22Rv1 (cell line): ENCODE data around the gene OLFM1.

ENCODE experiments used
- H3K27ac ChIP-seq: fragments of 450-650 bp; 2 replicates; pipeline ENCODE4 v1.5.1; 2017
- ZFX ChIP-seq: fragments of 450-650 bp; IDR thresholded peaks from 2 replicates; pipeline ENCODE4 v1.6.1; 2017; ENCODE audit warnings: antibody characterized with exemption, borderline replicate concordance
- TF ChIP-seq, protein P1 (sequence below): fragments of 450-650 bp; IDR thresholded peaks from 2 replicates; pipeline ENCODE4 v1.5.1; 2017; ENCODE audit warnings: mild to moderate bottlenecking

The OLFM1 gene

DNA sequence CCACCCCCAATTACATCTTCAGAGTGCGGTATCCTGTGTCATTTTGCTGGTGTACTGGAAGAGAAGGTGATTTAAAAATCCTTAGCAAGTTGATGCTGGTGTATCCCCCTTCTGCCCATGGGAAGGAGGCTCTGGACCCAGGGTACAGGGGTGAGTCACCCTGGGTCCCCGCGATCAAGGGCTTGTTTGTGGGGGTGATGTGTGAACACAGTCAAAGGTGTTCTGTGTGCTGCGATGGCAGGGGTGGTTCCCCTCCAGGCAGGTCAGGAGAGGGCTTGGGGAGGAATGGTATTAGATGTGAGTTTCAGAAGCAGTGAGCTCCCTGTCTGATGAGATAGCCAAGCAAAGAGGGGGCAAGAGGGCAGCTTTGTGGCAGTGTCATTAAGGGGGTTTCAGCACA lies 28.9 kb downstream of the OLFM1 start:
- TF ChIP-seq, protein P1, sequence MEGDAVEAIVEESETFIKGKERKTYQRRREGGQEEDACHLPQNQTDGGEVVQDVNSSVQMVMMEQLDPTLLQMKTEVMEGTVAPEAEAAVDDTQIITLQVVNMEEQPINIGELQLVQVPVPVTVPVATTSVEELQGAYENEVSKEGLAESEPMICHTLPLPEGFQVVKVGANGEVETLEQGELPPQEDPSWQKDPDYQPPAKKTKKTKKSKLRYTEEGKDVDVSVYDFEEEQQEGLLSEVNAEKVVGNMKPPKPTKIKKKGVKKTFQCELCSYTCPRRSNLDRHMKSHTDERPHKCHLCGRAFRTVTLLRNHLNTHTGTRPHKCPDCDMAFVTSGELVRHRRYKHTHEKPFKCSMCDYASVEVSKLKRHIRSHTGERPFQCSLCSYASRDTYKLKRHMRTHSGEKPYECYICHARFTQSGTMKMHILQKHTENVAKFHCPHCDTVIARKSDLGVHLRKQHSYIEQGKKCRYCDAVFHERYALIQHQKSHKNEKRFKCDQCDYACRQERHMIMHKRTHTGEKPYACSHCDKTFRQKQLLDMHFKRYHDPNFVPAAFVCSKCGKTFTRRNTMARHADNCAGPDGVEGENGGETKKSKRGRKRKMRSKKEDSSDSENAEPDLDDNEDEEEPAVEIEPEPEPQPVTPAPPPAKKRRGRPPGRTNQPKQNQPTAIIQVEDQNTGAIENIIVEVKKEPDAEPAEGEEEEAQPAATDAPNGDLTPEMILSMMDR: no peak
- TF ChIP-seq ZFX: no peak
- no peak overlapping the region for H3K27ac ChIP-seq

DNA sequence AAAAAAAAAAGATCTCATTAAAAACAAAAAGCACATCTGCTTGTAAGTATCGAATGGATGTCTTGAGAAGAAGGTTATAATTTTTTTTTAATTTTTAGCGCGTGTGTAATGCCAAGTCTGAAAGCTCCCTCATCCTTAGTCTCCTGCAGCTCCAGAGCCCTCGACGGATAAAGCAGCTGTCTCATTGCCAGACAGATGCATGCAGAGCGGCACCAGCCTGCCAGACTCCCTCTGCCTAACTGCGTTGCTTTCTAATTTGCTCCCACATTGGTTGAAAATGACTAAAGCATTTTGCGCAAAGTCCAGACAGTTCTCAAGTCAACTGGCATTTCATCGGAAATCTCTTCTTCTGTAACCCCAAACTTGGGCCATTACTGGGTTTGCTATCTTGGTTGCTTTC lies 29.4 kb downstream of the OLFM1 start:
- H3K27ac ChIP-seq: no peak overlapping the region
- no peak for TF ChIP-seq ZFX
- TF ChIP-seq, protein P1: no peak

DNA sequence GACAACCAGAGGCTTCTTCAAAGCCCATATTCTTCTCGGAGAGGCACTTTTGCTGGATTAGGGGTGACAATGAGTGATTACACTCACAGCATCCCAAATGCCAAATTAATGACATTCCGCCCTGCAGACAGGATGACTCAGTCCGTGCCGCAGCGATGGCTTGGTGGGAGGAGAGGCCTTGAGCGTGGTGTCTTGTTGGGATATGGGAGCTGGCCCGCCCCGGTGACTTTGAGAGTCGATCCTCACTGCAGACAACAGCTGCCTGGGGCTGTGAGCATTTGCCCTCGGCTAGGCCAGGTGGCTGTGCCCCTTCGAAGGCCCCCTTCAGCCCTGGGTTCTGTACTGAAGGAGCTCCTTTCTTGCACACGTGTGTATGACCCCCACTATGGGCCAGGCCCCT lies 29.8 kb downstream of the OLFM1 start:
- TF ChIP-seq, protein P1: no peak
- no peak for TF ChIP-seq ZFX

DNA sequence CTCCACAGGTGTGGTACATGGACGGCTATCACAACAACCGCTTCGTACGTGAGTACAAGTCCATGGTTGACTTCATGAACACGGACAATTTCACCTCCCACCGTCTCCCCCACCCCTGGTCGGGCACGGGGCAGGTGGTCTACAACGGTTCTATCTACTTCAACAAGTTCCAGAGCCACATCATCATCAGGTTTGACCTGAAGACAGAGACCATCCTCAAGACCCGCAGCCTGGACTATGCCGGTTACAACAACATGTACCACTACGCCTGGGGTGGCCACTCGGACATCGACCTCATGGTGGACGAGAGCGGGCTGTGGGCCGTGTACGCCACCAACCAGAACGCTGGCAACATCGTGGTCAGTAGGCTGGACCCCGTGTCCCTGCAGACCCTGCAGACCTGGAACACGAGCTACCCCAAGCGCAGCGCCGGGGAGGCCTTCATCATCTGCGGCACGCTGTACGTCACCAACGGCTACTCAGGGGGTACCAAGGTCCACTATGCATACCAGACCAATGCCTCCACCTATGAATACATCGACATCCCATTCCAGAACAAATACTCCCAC lies 32.1 kb downstream of the OLFM1 start:
- TF ChIP-seq ZFX: no peak
- TF ChIP-seq, protein P1: no peak
- H3K27ac ChIP-seq: no peak overlapping the region

More for the DNA sequence above, 29.8 kb downstream of the OLFM1 start:
- H3K27ac ChIP-seq: no peak overlapping the region

DNA sequence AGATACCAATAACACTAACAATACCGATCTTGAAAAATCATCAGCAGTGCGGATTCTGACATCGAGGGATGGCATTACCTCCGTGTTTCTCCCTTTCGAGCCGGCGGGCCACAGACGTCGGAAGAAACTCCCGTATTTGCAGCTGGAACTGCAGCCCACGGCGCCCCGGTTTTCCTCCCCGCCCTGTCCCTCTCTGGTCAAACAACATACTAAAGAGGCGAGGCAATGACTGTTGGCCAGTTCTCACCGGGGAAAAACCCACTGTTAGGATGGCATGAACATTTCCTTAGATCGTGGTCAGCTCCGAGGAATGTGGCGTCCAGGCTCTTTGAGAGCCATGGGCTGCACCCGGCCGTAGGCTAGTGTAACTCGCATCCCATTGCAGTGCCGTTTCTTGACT lies 32.8 kb downstream of the OLFM1 start:
- TF ChIP-seq ZFX: no peak
- TF ChIP-seq, protein P1: no peak

DNA sequence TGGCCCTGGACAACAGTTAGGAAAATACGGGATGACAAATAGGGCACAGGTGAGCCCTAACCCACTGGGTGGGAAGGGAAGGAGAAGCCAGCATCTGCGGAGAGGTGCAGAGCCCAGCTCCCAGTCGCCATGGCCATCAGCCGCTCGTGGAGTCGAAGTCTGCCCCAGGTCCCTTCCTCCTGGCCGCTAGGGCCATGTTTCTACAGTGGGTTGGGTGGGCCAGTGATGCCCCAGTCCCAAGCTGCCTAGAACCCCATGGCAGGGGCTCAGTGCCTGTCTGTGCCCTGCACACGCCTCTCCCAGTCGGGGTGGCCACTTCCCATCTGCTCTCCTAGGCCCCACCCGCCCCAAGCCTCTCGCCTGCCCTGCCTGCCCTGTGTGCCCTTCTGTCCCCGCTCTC lies 34.8 kb downstream of the OLFM1 start:
- TF ChIP-seq, protein P1: no peak
- no peak for TF ChIP-seq ZFX

More for the DNA sequence above, 32.8 kb downstream of the OLFM1 start:
- H3K27ac ChIP-seq: no peak overlapping the region

DNA sequence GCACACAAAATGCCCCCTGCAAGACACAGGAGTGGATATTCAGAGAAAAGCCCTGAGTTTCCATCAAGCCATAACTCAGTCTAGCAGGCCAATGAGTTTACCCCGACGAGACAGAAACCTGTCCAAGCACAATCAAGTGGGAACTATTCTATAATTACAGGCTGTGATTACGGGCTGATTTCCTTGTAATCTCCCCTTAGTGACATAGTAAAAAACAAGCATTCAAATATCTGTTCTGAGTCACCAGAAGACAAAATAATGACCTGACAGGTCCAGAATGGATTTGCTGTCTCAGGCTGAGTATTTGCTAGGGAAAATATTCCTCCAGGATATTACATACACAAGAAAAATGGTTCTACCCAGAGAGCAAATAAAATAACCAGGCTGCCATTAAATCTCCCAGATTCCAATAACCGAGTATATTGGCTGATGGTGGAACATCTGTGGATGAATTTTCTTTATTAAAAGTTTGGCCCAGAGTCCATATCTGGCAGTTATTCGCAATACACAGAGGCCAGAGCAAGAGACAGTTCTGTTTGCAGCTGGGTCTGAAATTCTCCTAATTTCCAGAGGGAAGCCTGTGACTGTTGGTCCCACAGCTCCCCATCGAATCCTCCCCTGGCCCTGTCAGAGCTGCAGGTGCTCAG lies 35.8 kb downstream of the OLFM1 start:
- TF ChIP-seq, protein P1: no peak
- TF ChIP-seq ZFX: no peak
- no peak overlapping the region for H3K27ac ChIP-seq

More for the DNA sequence above, 34.8 kb downstream of the OLFM1 start:
- no peak overlapping the region for H3K27ac ChIP-seq
